ENCODE results near the gene AGK.

- TF ChIP-seq CTCF (IDR thresholded peaks at IDR 0.05; ENCODE audit: poor library complexity) (no peak), EZH2 (IDR thresholded peaks at IDR 0.05; ENCODE audit: borderline replicate concordance) (no peak), EZH2phosphoT487 (IDR thresholded peaks at IDR 0.05; ENCODE audit: low read depth, severe bottlenecking, unreplicated experiment) (no peak)
These were observed 17.0 kb downstream of the AGK start for GRCh38 chr7:141568227-141568626.
